Fibroblast of lung (primary cell): ENCODE data around the gene DBNDD1. TPM values are rescaled to one million over a fixed set of nuclear protein-coding genes. Genes with fewer than 3 reads are reported as not detected.

ENCODE experiments used
- DNase-seq, 2 donors: peaks; one replicate each; pipeline versions ENCODE4 v3.0.0 to v3.0.0-alpha.2; 2010; ENCODE audit warnings: low read depth in 2 of 2
- H2AFZ ChIP-seq: 2 replicates; pipeline ENCODE4 v1.5.1; 2012; ENCODE audit warnings: low read length, control low read depth, inconsistent platforms
- H3K27ac ChIP-seq: 2 replicates; pipeline ENCODE4 v1.5.1; 2011; ENCODE audit warnings: low read length, control low read depth; ENCODE audit not compliant: insufficient read depth
- H3K27me3 ChIP-seq: 2 replicates; pipeline ENCODE4 v1.5.1; 2011; ENCODE audit warnings: mild to moderate bottlenecking, low read length; ENCODE audit not compliant: control insufficient read depth, insufficient read depth
- H3K36me3 ChIP-seq: 2 replicates; pipeline ENCODE4 v1.5.1; 2011; ENCODE audit warnings: low read length; ENCODE audit not compliant: control insufficient read depth, insufficient read depth
- H3K4me1 ChIP-seq: 2 replicates; pipeline ENCODE4 v1.5.1; 2011; ENCODE audit warnings: low read length; ENCODE audit not compliant: control insufficient read depth, insufficient read depth; ENCODE audit errors: extremely low read depth
- H3K4me2 ChIP-seq: 2 replicates; pipeline ENCODE4 v1.5.1; 2011; ENCODE audit warnings: low read length, control low read depth; ENCODE audit not compliant: insufficient read depth; ENCODE audit errors: extremely low read depth
- H3K4me3 ChIP-seq, 4 experiments: fragments of 200-600 bp in 1 of 4; sonication (generic) in 1 of 4; replicated peaks in 1 of 4; 2 replicates each; pipeline ENCODE4 v1.5.1; 2011 to 2016; ENCODE audit warnings: low read length in 4 of 4, low read depth in 3 of 4, mild to moderate bottlenecking in 3 of 4, control low read depth in 2 of 4, inconsistent platforms in 1 of 4, mixed read lengths in 1 of 4; ENCODE audit not compliant: insufficient read depth in 1 of 4; ENCODE audit errors: control extremely low read depth in 1 of 4
- H3K79me2 ChIP-seq: 2 replicates; pipeline ENCODE4 v1.5.1; 2012; ENCODE audit warnings: mild to moderate bottlenecking, low read length, inconsistent platforms; ENCODE audit not compliant: control insufficient read depth, insufficient read depth
- H3K9ac ChIP-seq: 2 replicates; pipeline ENCODE4 v1.5.1; 2011; ENCODE audit warnings: mild to moderate bottlenecking, low read length, control low read depth; ENCODE audit not compliant: insufficient read depth
- H3K9me3 ChIP-seq: 2 replicates; pipeline ENCODE4 v1.5.1; 2012; ENCODE audit warnings: low read depth, low read length; ENCODE audit not compliant: control insufficient read depth, insufficient read depth
- H4K20me1 ChIP-seq: 2 replicates; pipeline ENCODE4 v1.5.1; 2011; ENCODE audit warnings: low read length; ENCODE audit not compliant: control insufficient read depth, insufficient read depth; ENCODE audit errors: extremely low read depth
- CTCF ChIP-seq, 2 donors: IDR thresholded peaks in 1 of 2; conservative IDR thresholded peaks in 1 of 2; 1 replicate in 1 of 2; 2 replicates in 1 of 2; pipeline ENCODE4 v1.5.1; 2011 to 2012; ENCODE audit warnings: low read length in 2 of 2, control low read depth in 1 of 2, inconsistent platforms in 1 of 2, low read depth in 1 of 2, mild to moderate bottlenecking in 1 of 2
- EZH2 ChIP-seq: IDR thresholded peaks from 2 replicates; pipeline ENCODE4 v1.5.1; 2012; ENCODE audit warnings: low read length, control low read depth, mild to moderate bottlenecking; ENCODE audit errors: missing control alignments
- polyA plus RNA-seq, 2 donors: library from polyadenylated mRNA; depleted of rRNA in 1 of 2; stranded (reverse) in 1 of 2; unstranded in 1 of 2; fragments of >200 nt; gene quantifications; 2 replicates each; pipeline ENCODE4 v1.2.1, GENCODE V29; 2011 to 2012; ENCODE audit warnings: missing spikeins in 1 of 2
- total RNA-seq: library from RNA; depleted of rRNA; stranded (reverse); fragments of >200 nt; gene quantifications from 2 replicates; pipeline ENCODE4 v1.2.1, GENCODE V29; 2014

The DBNDD1 gene
- total and polyA plus RNA-seq, 2 donors (not counting 1 experiment from before 2014, with no cell fraction given): 2.1 to 3.6 TPM

GRCh38 chr16:90002759-90003158, 16.5 kb downstream of the DBNDD1 start:
- no peaks in the 10 kb centered on the region for H3K79me2 ChIP-seq
- H3K9me3 ChIP-seq: no peaks in the 10 kb centered on the region
- no peaks in the 10 kb centered on the region for H3K27me3 ChIP-seq
- no peak overlapping the region for H2AFZ ChIP-seq
- no peaks in the 10 kb centered on the region for H4K20me1 ChIP-seq
- H3K4me1 ChIP-seq: no peaks in the 10 kb centered on the region
- H3K27ac ChIP-seq: no peak overlapping the region
- TF ChIP-seq CTCF (conservative IDR thresholded peaks at IDR 0.05 in 1 of 2, IDR thresholded peaks at IDR 0.05 in 1 of 2; ENCODE audit: low read depth in 1 of 2, low read length in 2 of 2) (no peak), EZH2 (no peak)
- no peak overlapping the region for H3K4me2 ChIP-seq
- H3K36me3 ChIP-seq: peaks cover 2% of the 10 kb centered on the region
- DNase-seq: no peak
- no peak overlapping the region for H3K4me3 ChIP-seq
- H3K9ac ChIP-seq: no peak overlapping the region

GRCh38 chr16:90001761-90002503, 17.3 kb downstream of the DBNDD1 start:
- no peak overlapping the region for H3K4me3 ChIP-seq
- H2AFZ ChIP-seq: no peak overlapping the region
- no peaks in the 10 kb centered on the region for H3K4me1 ChIP-seq
- peaks cover 2% of the 10 kb centered on the region for H3K36me3 ChIP-seq
- no peak overlapping the region for H3K4me2 ChIP-seq
- no peaks in the 10 kb centered on the region for H3K9me3 ChIP-seq
- no peak overlapping the region for H3K9ac ChIP-seq
- no peak for DNase-seq
- H3K27ac ChIP-seq: no peak overlapping the region
- no peaks in the 10 kb centered on the region for H3K27me3 ChIP-seq
- no peaks in the 10 kb centered on the region for H3K79me2 ChIP-seq
- H4K20me1 ChIP-seq: no peaks in the 10 kb centered on the region
- no peak for TF ChIP-seq EZH2
- TF ChIP-seq CTCF (conservative IDR thresholded peaks at IDR 0.05 in 1 of 2, IDR thresholded peaks at IDR 0.05 in 1 of 2; ENCODE audit: low read depth in 1 of 2, low read length in 2 of 2): no peak

- Histone ChIP-seq H3K4me1 (no peaks in the 10 kb centered on the region), H3K4me3 (no peak overlapping the region), H3K27me3 (no peaks in the 10 kb centered on the region), H4K20me1 (no peaks in the 10 kb centered on the region), H3K27ac (no peak overlapping the region), H3K9ac (no peak overlapping the region), H3K36me3 (peaks cover 2% of the 10 kb centered on the region), H3K79me2 (no peaks in the 10 kb centered on the region), H2AFZ (no peak overlapping the region), H3K4me2 (no peak overlapping the region), H3K9me3 (peaks cover 2% of the 10 kb centered on the region)
- no peak for DNase-seq
- TF ChIP-seq EZH2: no peak
- TF ChIP-seq CTCF (conservative IDR thresholded peaks at IDR 0.05 in 1 of 2, IDR thresholded peaks at IDR 0.05 in 1 of 2; ENCODE audit: low read depth in 1 of 2, low read length in 2 of 2): no peak
Measured at GRCh38 chr16:90000733-90001427, 18.4 kb downstream of the DBNDD1 start.
